NCI-H2171 treated with DMSO at 0.1 percent for 48 hours (cell line): ENCODE measurements around the gene MGAT4B.
A peak's percentile ranks its signal among the peaks of the same experiment; 100 is the strongest.

Experiments used
- DNase-seq: peaks from one replicate; lab custom pipeline; 2025; lab: John Stamatoyannopoulos, UW

Gene MGAT4B

GRCh38 chr5:179769796-179770195 lies 36.9 kb downstream of the MGAT4B start:
- no peak for DNase-seq

GRCh38 chr5:179769271-179769670 lies 37.4 kb downstream of the MGAT4B start:
- no peak for DNase-seq

GRCh38 chr5:179768326-179769085 lies 38.2 kb downstream of the MGAT4B start:
- DNase-seq = no peak

GRCh38 chr5:179767496-179768100 lies 39.1 kb downstream of the MGAT4B start:
- no peak for DNase-seq

- no peak for DNase-seq
Measured at GRCh38 chr5:179766726-179767455, 39.8 kb downstream of the MGAT4B start.

- no peak for DNase-seq
Measured at GRCh38 chr5:179766021-179766725, 40.5 kb downstream of the MGAT4B start.

GRCh38 chr5:179765400-179765799 lies 41.3 kb downstream of the MGAT4B start:
- DNase-seq = no peak

GRCh38 chr5:179764056-179764455 lies 42.6 kb downstream of the MGAT4B start:
- DNase-seq = no peak

- peak; percentile 42 for DNase-seq
Measured at GRCh38 chr5:179763215-179763945, 43.3 kb downstream of the MGAT4B start.

GRCh38 chr5:179762781-179763176 lies 43.9 kb downstream of the MGAT4B start:
- no peak for DNase-seq

GRCh38 chr5:179762079-179762780 lies 44.4 kb downstream of the MGAT4B start:
- DNase-seq = peak; percentile 23

- no peak for DNase-seq
Measured at GRCh38 chr5:179759581-179760551, 46.8 kb downstream of the MGAT4B start.

- DNase-seq = no peak
Measured at GRCh38 chr5:179758955-179759354, 47.7 kb downstream of the MGAT4B start.

- DNase-seq = no peak
Measured at GRCh38 chr5:179755022-179755421, 51.6 kb downstream of the MGAT4B start.

- DNase-seq = no peak
Measured at GRCh38 chr5:179753971-179754370, 52.7 kb downstream of the MGAT4B start.

- no peak for DNase-seq
Measured at GRCh38 chr5:179749857-179750508, 56.7 kb downstream of the MGAT4B start.

GRCh38 chr5:179747811-179748210 lies 58.9 kb downstream of the MGAT4B start:
- no peak for DNase-seq
